ENCODE results near the gene TREM1.
"Not testable (repeated sequence)": the region's sequence is repeated elsewhere in the genome, so short reads cannot be mapped to it uniquely, and the experiment has no call there.

The TREM1 gene

DNA sequence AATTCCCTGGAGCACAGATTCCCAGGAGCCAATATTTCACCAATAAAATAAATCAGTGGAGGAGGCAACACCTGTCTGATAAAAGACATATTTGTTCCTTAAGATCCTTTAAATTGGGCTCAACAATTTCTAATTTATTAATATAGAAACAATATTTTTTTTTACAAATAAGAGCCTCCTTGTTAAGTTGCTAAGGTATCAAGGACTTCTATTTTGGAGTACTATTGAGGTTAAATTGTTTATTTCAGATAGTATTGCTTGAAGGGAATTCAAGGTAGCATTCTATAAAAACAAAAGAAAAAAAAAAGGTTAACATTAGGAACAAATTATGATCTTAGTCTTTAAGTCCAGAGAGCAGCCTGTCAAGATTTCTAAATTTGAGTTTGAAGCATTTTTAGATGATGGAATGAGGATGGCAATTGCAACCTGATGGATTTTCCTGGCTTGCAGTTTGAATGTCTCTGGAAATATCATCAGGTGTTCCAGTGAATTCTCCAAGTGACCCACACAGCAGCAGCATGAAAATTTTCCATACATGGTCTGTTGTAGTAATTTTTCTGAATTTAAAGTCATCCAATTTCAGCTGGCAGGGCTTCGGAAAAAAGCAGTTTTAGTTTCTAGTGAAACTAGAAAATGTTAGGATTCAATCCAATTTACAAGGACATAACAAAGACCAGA is 29.6 kb upstream of the TREM1 start:
- Mint-ChIP-seq H3K4me1 (ENCODE audit: low read depth) (peaks cover 22% of the 10 kb centered on the region), H3K9me3 (no peaks in the 10 kb centered on the region), H3K27ac (no peak overlapping the region), H3K4me3 (no peak overlapping the region), H3K27me3 (peaks cover 22% of the 10 kb centered on the region), H3K36me3 (ENCODE audit: low read depth) (no peaks in the 10 kb centered on the region)

DNA sequence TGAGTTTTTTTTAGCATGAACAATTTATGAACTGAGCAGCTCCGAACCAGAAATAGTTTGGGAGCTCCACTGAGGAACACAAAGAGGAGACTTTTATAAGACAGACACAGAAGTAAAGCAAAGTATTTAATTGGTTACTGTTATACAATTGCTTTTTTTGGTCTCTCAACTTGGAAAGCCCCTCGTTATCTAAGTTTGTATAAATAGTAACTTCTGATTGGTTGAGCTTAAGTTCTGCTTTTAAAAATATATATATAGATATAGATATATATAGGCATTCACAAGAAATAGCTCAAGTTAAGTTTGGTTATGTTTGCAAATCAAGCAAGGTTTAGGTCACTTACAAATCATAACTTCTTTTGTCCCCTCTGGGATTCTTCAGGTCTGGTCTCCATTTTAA is 28.7 kb upstream of the TREM1 start:
- Mint-ChIP-seq H3K27ac (no peak overlapping the region), H3K27me3 (peaks cover 22% of the 10 kb centered on the region), H3K9me3 (no peaks in the 10 kb centered on the region), H3K4me3 (no peak overlapping the region), H3K4me1 (ENCODE audit: low read depth) (peaks cover 22% of the 10 kb centered on the region), H3K36me3 (ENCODE audit: low read depth) (no peaks in the 10 kb centered on the region)

DNA sequence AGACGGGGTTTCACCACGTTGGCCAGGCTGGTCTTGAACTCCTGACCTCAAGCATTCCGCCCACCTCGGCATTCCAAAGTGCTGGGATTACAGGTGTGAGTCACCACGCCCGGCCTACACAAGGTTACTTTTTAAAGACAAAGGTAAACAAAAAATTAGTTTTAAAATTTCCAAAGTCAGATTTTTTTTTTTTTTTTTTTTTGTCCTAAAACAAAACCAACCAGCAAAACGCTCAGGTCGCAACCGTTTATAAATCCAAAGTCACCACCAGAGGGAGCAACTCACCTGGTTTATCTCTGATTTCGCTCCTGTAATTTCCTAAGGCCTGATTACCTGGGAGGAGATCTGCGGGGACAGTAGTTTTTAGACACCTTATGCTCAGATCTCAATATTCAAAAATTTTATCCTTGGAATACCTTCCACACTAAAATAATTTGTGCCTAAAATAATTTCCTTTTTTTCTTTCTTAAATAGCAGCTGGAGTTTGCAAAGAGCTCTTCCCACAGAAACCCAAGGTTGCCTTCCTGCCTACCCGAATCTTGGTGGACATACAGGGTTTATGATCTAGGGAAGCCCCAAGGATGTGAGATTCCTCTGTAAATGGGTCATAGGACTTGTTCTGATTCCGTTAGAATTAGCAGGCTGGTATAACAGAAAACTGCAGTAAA is 19.8 kb upstream of the TREM1 start:
- Mint-ChIP-seq H3K27ac (no peak overlapping the region), H3K4me1 (ENCODE audit: low read depth) (peaks cover 16% of the 10 kb centered on the region), H3K36me3 (ENCODE audit: low read depth) (no peaks in the 10 kb centered on the region), H3K4me3 (no peak overlapping the region), H3K9me3 (no peaks in the 10 kb centered on the region), H3K27me3 (no peaks in the 10 kb centered on the region)

- Mint-ChIP-seq H3K4me1 (ENCODE audit: low read depth) (peaks cover 41% of the 10 kb centered on the region), H3K4me3 (no peak overlapping the region), H3K27me3 (no peaks in the 10 kb centered on the region), H3K27ac (no peak overlapping the region), H3K9me3 (no peaks in the 10 kb centered on the region), H3K36me3 (ENCODE audit: low read depth) (no peaks in the 10 kb centered on the region)
Observed at GRCh38 chr6:41302638-41303037, 16.2 kb upstream of the TREM1 start.

DNA sequence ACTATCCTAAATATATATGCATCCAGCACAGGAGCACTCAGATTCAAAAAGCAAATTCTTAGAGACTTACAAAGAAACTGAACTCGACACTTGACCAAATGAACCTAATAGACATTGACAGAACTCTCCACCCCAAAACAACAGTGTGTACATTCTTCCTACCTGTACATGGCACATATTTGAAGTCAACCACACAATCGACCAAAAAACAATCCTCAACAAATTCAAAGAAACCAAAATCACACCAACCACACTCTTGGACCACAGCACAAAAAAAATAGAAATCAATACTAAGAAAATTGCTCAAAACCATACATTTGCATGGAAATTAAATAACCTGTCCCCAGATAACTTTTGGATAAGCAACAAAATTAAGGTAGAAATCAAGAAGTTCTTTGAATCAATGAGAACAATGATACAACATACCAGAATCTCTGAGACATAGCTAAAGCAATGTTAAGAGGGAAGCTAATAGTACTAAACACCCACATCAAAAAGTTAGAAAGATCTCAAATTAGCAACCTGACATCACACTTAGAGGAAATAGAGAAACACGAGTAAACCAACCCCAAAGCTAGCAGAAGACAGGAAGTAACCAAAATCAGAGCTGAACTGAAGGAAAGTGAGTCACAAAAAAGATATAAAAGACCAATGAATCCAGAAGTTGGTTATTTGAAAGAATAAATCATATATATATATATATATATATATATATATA is 12.5 kb upstream of the TREM1 start:
- Mint-ChIP-seq H3K27ac (peak overlapping the region; percentile 74), H3K9me3 (peaks cover 9% of the 10 kb centered on the region), H3K4me1 (ENCODE audit: low read depth) (peaks cover 57% of the 10 kb centered on the region), H3K36me3 (ENCODE audit: low read depth) (no peaks in the 10 kb centered on the region), H3K27me3 (no peaks in the 10 kb centered on the region), H3K4me3 (peak overlapping the region; percentile 41)

DNA sequence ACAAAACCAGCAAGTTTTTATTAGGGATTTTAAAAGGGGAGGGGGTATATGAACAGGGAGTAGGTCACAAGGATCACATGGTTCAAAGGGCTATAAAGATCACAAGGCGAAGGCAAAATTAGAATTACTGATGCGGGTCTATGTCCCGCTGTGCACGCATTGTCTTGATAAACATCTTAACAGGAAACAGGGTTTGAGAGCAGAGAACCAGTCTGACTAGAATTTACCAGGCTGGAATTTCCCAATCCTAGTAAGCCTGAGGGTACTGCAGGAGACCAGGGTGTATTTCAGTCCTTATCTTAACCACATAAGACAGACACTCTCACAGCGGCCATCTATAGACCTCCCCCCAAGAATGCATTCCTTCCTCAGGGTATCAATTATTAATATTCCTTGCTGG is 10.8 kb upstream of the TREM1 start:
- H3K27me3 Mint-ChIP-seq; H3K27ac Mint-ChIP-seq; H3K36me3 Mint-ChIP-seq (ENCODE audit: low read depth); H3K4me3 Mint-ChIP-seq; H3K9me3 Mint-ChIP-seq: not testable (repeated sequence)
- peaks cover 51% of the 10 kb centered on the region for H3K4me1 Mint-ChIP-seq (ENCODE audit: low read depth)

GRCh38 chr6:41294214-41294872 is 7.9 kb upstream of the TREM1 start:
- H3K27ac Mint-ChIP-seq = no peak overlapping the region
- no peaks in the 10 kb centered on the region for H3K27me3 Mint-ChIP-seq
- H3K36me3 Mint-ChIP-seq (ENCODE audit: low read depth) = no peaks in the 10 kb centered on the region
- H3K4me1 Mint-ChIP-seq (ENCODE audit: low read depth) = peaks cover 36% of the 10 kb centered on the region
- no peak overlapping the region for H3K4me3 Mint-ChIP-seq
- peaks cover 9% of the 10 kb centered on the region for H3K9me3 Mint-ChIP-seq

DNA sequence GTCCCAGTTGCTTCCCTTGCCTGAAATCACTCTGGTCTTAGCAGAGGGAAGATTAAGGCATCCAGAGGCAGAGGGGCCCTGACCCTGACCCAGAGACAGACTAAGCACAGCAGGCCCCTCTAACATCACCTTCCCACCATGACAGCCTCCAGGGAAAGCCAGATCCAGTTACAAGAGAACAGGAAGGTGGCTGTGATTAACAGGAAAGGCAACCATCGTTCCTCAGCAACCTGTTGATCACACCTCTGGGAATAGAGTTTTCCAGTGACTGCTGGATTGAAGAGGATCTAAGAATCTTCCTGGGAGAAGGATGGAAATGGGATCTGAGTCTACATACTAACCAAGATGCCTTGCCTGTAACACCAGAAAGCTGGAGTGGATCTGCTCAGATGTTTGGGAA is 5.2 kb upstream of the TREM1 start:
- H3K36me3 Mint-ChIP-seq (ENCODE audit: low read depth) = no peaks in the 10 kb centered on the region
- H3K4me3 Mint-ChIP-seq = no peak overlapping the region
- H3K27me3 Mint-ChIP-seq = no peaks in the 10 kb centered on the region
- no peak overlapping the region for H3K27ac Mint-ChIP-seq
- peaks cover 26% of the 10 kb centered on the region for H3K4me1 Mint-ChIP-seq (ENCODE audit: low read depth)
- peaks cover 2% of the 10 kb centered on the region for H3K9me3 Mint-ChIP-seq

- peaks cover 5% of the 10 kb centered on the region for H3K27me3 Mint-ChIP-seq
- H3K9me3 Mint-ChIP-seq = no peaks in the 10 kb centered on the region
- no peak overlapping the region for H3K27ac Mint-ChIP-seq
- H3K36me3 Mint-ChIP-seq (ENCODE audit: low read depth) = no peaks in the 10 kb centered on the region
- peaks cover 23% of the 10 kb centered on the region for H3K4me1 Mint-ChIP-seq (ENCODE audit: low read depth)
- no peak overlapping the region for H3K4me3 Mint-ChIP-seq
Observed at GRCh38 chr6:41289815-41290214, 3.3 kb upstream of the TREM1 start.

DNA sequence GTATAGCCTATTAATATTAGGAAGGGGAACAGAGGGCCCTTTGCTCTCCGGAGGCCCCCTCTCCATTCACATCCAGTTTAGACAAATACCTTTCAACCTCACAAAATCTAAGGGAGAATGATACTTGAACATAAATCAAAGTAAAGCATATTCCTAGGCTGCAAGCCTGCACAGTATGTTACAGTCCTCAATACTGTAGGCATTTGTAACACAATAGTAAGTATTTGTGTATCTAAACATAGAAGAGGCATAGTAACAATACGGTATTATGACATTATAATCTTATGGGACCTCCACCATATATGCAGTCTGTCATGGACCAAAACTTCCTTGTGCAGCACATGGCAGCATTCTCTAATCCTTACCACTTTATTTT is 2.3 kb upstream of the TREM1 start:
- Mint-ChIP-seq H3K36me3 (ENCODE audit: low read depth) (no peaks in the 10 kb centered on the region), H3K4me3 (no peak overlapping the region), H3K27me3 (peaks cover 5% of the 10 kb centered on the region), H3K4me1 (ENCODE audit: low read depth) (peaks cover 22% of the 10 kb centered on the region), H3K9me3 (no peaks in the 10 kb centered on the region), H3K27ac (peak overlapping the region; percentile 66)

DNA sequence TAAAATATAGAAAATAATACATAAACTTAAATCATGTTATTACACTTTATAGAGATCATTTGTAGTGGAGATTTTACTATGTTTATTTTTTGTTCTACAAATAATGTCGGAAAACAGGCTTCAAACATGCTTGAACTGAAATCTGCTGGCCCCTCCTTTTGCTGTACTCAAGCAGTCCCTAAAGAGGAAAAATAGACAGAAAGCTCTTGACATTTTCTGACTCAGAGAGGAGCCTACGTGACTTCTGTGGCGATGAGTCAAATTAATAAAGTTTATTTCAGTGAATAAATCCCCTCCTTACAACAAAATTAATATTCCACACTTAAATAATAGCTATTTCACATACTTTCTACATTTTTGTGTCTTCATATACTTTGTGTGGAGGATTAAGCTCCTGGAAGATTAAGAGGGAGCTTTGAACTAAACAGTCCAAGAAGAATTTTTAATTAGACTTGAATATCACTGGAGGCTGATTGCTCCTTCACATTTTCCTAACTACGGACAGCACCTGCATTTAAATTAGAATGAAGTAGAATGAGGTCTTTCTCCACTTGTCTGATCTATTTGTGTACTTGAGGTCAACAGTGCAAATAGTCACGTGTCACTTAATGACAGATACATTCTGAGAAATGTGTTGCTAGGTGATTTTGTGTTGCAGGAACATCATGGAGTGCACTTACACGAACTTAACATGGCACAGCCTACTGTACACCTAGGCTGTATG is 1.7 kb upstream of the TREM1 start:
- Mint-ChIP-seq H3K27me3 (peaks cover 5% of the 10 kb centered on the region), H3K27ac (peak overlapping the region; percentile 66), H3K4me3 (no peak overlapping the region), H3K4me1 (ENCODE audit: low read depth) (peaks cover 24% of the 10 kb centered on the region), H3K36me3 (ENCODE audit: low read depth) (no peaks in the 10 kb centered on the region), H3K9me3 (no peaks in the 10 kb centered on the region)

- no peaks in the 10 kb centered on the region for H3K36me3 Mint-ChIP-seq (ENCODE audit: low read depth)
- H3K9me3 Mint-ChIP-seq = no peaks in the 10 kb centered on the region
- H3K4me3 Mint-ChIP-seq = no peak overlapping the region
- H3K27me3 Mint-ChIP-seq = peaks cover 5% of the 10 kb centered on the region
- no peak overlapping the region for H3K27ac Mint-ChIP-seq
- peaks cover 24% of the 10 kb centered on the region for H3K4me1 Mint-ChIP-seq (ENCODE audit: low read depth)
Observed at GRCh38 chr6:41284726-41285125, 1.8 kb downstream of the TREM1 start.

DNA sequence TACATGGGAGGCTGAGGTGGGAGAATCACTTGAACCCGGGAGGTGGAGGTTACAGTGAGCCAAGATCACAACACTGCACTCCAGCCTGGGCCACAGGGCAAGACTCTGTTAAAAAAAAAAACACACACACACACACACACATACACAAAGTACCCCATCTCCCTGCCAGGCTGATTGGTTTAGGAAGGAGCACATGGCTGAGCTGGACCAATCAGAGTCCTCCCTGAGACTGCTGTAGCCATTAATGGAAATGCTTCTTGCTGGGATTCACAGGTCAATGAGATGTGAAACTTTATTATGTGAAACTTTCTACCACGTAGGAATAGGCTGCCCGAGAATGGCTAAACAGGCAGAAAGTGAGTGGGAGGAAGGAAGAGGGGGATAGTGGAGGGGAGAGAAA is 2.9 kb downstream of the TREM1 start:
- H3K4me3 Mint-ChIP-seq = no peak overlapping the region
- H3K9me3 Mint-ChIP-seq = no peaks in the 10 kb centered on the region
- H3K27ac Mint-ChIP-seq = no peak overlapping the region
- H3K36me3 Mint-ChIP-seq (ENCODE audit: low read depth) = no peaks in the 10 kb centered on the region
- H3K27me3 Mint-ChIP-seq = peaks cover 5% of the 10 kb centered on the region
- H3K4me1 Mint-ChIP-seq (ENCODE audit: low read depth) = peaks cover 31% of the 10 kb centered on the region

DNA sequence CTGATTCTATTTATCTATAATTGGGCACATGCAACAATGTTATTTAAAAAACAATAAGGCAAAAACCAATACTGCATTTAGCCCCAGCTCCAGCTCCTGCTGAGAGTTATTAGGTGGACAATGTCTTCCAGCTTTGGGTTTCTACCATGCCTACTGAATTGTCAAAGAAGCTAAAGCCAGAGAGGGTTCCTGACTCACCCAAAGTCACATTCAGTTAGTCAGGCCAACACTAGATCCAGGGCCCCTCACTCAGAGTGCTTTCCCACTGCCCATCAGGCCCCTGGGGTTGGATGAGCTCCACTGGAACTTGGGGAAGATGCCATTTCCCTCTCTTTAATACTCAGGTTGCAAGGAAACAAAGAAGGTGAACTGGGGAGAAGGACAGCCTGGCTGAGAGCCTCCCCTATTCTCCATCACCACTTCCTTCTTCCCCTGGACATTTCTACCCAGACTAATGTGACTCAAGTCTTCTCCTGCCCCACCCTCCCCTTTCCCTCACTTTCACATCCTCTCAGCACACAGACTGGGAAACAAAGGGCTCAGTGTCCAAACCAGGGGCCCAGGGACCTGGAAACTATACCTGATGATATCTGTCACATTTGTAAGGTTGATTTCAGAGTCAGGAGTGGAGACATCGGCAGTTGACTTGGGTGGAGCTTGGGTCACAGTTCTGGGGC is 6.0 kb downstream of the TREM1 start:
- Mint-ChIP-seq H3K36me3 (ENCODE audit: low read depth) (no peaks in the 10 kb centered on the region), H3K4me1 (ENCODE audit: low read depth) (peaks cover 12% of the 10 kb centered on the region), H3K27ac (no peak overlapping the region), H3K27me3 (no peaks in the 10 kb centered on the region), H3K9me3 (no peaks in the 10 kb centered on the region), H3K4me3 (no peak overlapping the region)
